HEK293 (cell line): ENCODE results near the gene SCYGR4.

Experiments
- CTCF ChIA-PET: fragments of 350-600 bp; formaldehyde crosslinking; extraction: SDS; loops from one replicate; lab custom pipeline; 2021; ENCODE audit warnings: antibody characterized with exemption; lab: Yijun Ruan, JAX
- POLR2A ChIA-PET: fragments of 300-600 bp; formaldehyde crosslinking; extraction: SDS; loops from one replicate; lab custom pipeline; 2020; ENCODE audit warnings: antibody characterized with exemption, inconsistent platforms; lab: Yijun Ruan, JAX
- H3K27ac ChIP-seq: fragments of 200-500 bp; sonication (Bioruptor generic); 2 replicates; pipeline ENCODE4 v1.5.1; 2014; ENCODE audit warnings: low read depth, low read length, control low read depth, inconsistent platforms; ENCODE audit errors: extremely low read depth
- H3K36me3 ChIP-seq, 2 experiments: fragments of 200-500 bp in 1 of 2; sonication (Bioruptor generic) in 1 of 2; 1 replicate in 1 of 2; 2 replicates in 1 of 2; pipeline ENCODE4 v1.5.1; 2014 to 2017; ENCODE audit warnings: inconsistent platforms in 2 of 2, low read length in 2 of 2; ENCODE audit not compliant: control insufficient read depth in 2 of 2, insufficient read depth in 1 of 2
- H3K4me1 ChIP-seq: fragments of 200-500 bp; sonication (Bioruptor generic); 2 replicates; pipeline ENCODE4 v1.5.1; 2014; ENCODE audit warnings: mild to moderate bottlenecking, low read length, inconsistent platforms; ENCODE audit not compliant: control insufficient read depth, insufficient read depth
- H3K4me3 ChIP-seq: 2 replicates; pipeline ENCODE4 v1.5.1; 2011; ENCODE audit warnings: low read depth, mild to moderate bottlenecking, control low read depth, low read length, moderate library complexity
- H3K9me3 ChIP-seq: fragments of 200-500 bp; sonication (Bioruptor generic); 2 replicates; pipeline ENCODE4 v1.5.1; 2014; ENCODE audit warnings: low read depth, low read length, inconsistent platforms; ENCODE audit not compliant: control insufficient read depth, insufficient read depth
- HOXD13 ChIP-seq: sonication (generic); formaldehyde crosslinking; IDR thresholded peaks from 2 replicates; pipeline ENCODE4 v1.8.0; 2022; ENCODE audit warnings: missing genetic modification reagents, borderline replicate concordance
- IKZF3 ChIP-seq: fragments of 450-650 bp; IDR thresholded peaks from 2 replicates; pipeline ENCODE4 v1.5.0; 2018; ENCODE audit warnings: missing biosample characterization, mild to moderate bottlenecking, missing genetic modification characterization, moderate library complexity
- KLF7 ChIP-seq: fragments of 450-650 bp; formaldehyde crosslinking; IDR thresholded peaks from 2 replicates; pipeline ENCODE4 v1.5.1; 2016; ENCODE audit warnings: missing biosample characterization, missing genetic modification characterization, borderline replicate concordance
- OVOL3 ChIP-seq: fragments of 450-650 bp; formaldehyde crosslinking; IDR thresholded peaks from 2 replicates; pipeline ENCODE4 v1.5.1; 2016; ENCODE audit warnings: missing biosample characterization, missing genetic modification characterization
- REPIN1 ChIP-seq: fragments of 450-650 bp; formaldehyde crosslinking; IDR thresholded peaks from 2 replicates; pipeline ENCODE4 v1.5.1; 2017; ENCODE audit warnings: missing biosample characterization, missing genetic modification characterization, low read depth
- YY2 ChIP-seq: fragments of 450-650 bp; formaldehyde crosslinking; IDR thresholded peaks from 2 replicates; pipeline ENCODE4 v1.5.1; 2016; ENCODE audit warnings: missing biosample characterization, missing genetic modification characterization
- ZBTB17 ChIP-seq: fragments of 450-650 bp; formaldehyde crosslinking; IDR thresholded peaks from 2 replicates; pipeline ENCODE4 v1.5.1; 2016; ENCODE audit warnings: missing biosample characterization, missing genetic modification characterization
- ZBTB21 ChIP-seq: fragments of 450-650 bp; formaldehyde crosslinking; IDR thresholded peaks from 2 replicates; pipeline ENCODE4 v1.5.1; 2017; ENCODE audit warnings: missing biosample characterization, missing genetic modification characterization
- ZNF138 ChIP-seq: fragments of 450-650 bp; formaldehyde crosslinking; IDR thresholded peaks from 2 replicates; pipeline ENCODE4 v1.5.1; 2016; ENCODE audit warnings: missing biosample characterization, missing genetic modification characterization, borderline replicate concordance
- ZNF174 ChIP-seq: fragments of 450-650 bp; formaldehyde crosslinking; IDR thresholded peaks from 2 replicates; pipeline ENCODE4 v1.5.0; 2017; ENCODE audit warnings: missing biosample characterization, mild to moderate bottlenecking, missing genetic modification characterization
- ZNF184 ChIP-seq: fragments of 450-650 bp; IDR thresholded peaks from 2 replicates; pipeline ENCODE4 v1.5.1; 2018; ENCODE audit warnings: missing biosample characterization, mild to moderate bottlenecking, missing genetic modification characterization
- ZNF391 ChIP-seq: fragments of 450-650 bp; formaldehyde crosslinking; IDR thresholded peaks from 2 replicates; pipeline ENCODE4 v1.5.1; 2016; ENCODE audit warnings: low read depth, missing biosample characterization, missing genetic modification characterization, borderline replicate concordance
- ZNF423 ChIP-seq: fragments of 450-650 bp; formaldehyde crosslinking; IDR thresholded peaks from 2 replicates; pipeline ENCODE4 v1.5.1; 2016; ENCODE audit warnings: missing biosample characterization, missing genetic modification characterization
- ZNF555 ChIP-seq: fragments of 450-650 bp; formaldehyde crosslinking; conservative IDR thresholded peaks from 2 replicates; pipeline ENCODE4 v1.5.1; 2017; ENCODE audit warnings: missing biosample characterization, mild to moderate bottlenecking, missing genetic modification characterization, inconsistent platforms
- ZNF837 ChIP-seq: fragments of 450-650 bp; formaldehyde crosslinking; IDR thresholded peaks from 2 replicates; pipeline ENCODE4 v1.5.1; 2016; ENCODE audit warnings: missing biosample characterization, missing genetic modification characterization
- ZSCAN16 ChIP-seq: fragments of 450-650 bp; formaldehyde crosslinking; IDR thresholded peaks from 2 replicates; pipeline ENCODE4 v1.5.1; 2016; ENCODE audit warnings: missing biosample characterization, missing genetic modification characterization
- TF ChIP-seq, protein P1 (sequence below): fragments of 450-650 bp; formaldehyde crosslinking; conservative IDR thresholded peaks from 2 replicates; pipeline ENCODE4 v1.5.1; 2016; ENCODE audit warnings: low read depth, missing biosample characterization, missing genetic modification characterization
- TF ChIP-seq, protein P2 (sequence below): fragments of 450-650 bp; formaldehyde crosslinking; optimal IDR thresholded peaks from 2 replicates; pipeline ENCODE3; 2016; ENCODE audit warnings: missing biosample characterization, mild to moderate bottlenecking, missing genetic modification characterization
- TF ChIP-seq, protein P3 (sequence below): fragments of 450-650 bp; formaldehyde crosslinking; IDR thresholded peaks from 2 replicates; pipeline ENCODE4 v1.5.1; 2016; ENCODE audit warnings: missing biosample characterization, missing genetic modification characterization

SCYGR4 gene

DNA sequence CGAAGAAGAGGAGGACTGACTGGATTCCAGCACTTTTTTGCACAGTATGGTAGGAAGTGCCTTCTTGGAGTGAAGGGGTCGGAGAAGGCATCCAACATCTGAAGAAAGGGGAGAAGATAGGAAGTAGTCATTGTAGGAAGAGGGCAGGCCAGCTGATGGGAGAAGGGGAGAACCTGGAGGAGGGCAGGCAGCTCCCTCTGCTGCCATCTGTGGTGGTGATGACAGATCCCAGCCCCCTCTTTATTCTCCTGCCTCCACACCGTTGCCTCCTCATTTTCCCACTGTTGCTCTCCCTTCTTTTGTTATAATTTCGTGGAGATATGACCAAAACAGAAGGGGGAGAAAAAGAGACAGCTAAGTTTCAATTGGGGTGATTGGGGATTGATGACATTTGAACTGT is 21.5 kb upstream of the SCYGR4 start:
- Histone ChIP-seq H3K36me3 (no peaks in the 10 kb centered on the region), H3K27ac (no peak overlapping the region), H3K4me1 (no peaks in the 10 kb centered on the region), H3K4me3 (no peak overlapping the region), H3K9me3 (no peaks in the 10 kb centered on the region)
- ChIA-PET CTCF (interaction anchor here (0.6 kb wide), 1 partner anchor 63 kb away, joined by 3 read pairs; no protein-coding TSS in a partner anchor), POLR2A (no interaction called here)
- no peak for TF ChIP-seq OVOL3
- TF ChIP-seq, protein P1, sequence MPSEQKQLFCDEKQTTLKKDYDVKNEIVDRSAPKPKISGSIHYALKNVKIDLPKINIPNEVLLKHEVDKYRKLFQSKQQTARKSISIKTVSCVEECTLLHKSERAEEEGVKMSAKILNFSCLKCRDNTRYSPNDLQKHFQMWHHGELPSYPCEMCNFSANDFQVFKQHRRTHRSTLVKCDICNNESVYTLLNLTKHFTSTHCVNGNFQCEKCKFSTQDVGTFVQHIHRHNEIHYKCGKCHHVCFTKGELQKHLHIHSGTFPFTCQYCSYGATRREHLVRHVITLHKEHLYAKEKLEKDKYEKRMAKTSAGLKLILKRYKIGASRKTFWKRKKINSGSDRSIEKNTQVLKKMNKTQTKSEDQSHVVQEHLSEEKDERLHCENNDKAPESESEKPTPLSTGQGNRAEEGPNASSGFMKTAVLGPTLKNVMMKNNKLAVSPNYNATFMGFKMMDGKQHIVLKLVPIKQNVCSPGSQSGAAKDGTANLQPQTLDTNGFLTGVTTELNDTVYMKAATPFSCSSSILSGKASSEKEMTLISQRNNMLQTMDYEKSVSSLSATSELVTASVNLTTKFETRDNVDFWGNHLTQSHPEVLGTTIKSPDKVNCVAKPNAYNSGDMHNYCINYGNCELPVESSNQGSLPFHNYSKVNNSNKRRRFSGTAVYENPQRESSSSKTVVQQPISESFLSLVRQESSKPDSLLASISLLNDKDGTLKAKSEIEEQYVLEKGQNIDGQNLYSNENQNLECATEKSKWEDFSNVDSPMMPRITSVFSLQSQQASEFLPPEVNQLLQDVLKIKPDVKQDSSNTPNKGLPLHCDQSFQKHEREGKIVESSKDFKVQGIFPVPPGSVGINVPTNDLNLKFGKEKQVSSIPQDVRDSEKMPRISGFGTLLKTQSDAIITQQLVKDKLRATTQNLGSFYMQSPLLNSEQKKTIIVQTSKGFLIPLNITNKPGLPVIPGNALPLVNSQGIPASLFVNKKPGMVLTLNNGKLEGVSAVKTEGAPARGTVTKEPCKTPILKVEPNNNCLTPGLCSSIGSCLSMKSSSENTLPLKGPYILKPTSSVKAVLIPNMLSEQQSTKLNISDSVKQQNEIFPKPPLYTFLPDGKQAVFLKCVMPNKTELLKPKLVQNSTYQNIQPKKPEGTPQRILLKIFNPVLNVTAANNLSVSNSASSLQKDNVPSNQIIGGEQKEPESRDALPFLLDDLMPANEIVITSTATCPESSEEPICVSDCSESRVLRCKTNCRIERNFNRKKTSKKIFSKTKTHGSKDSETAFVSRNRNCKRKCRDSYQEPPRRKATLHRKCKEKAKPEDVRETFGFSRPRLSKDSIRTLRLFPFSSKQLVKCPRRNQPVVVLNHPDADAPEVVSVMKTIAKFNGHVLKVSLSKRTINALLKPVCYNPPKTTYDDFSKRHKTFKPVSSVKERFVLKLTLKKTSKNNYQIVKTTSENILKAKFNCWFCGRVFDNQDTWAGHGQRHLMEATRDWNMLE: no peak
- TF ChIP-seq YY2 (tag by site-specific recombination): no peak
- TF ChIP-seq ZNF837 (tag by site-specific recombination): no peak
- TF ChIP-seq ZBTB17 (tag by site-specific recombination): no peak
- no peak for TF ChIP-seq HOXD13
- TF ChIP-seq ZNF391 (tag by site-specific recombination): no peak
- no peak for TF ChIP-seq KLF7 (tag by site-specific recombination)
- TF ChIP-seq ZNF174: no peak
- no peak for TF ChIP-seq ZNF555 (tag by site-specific recombination)
- TF ChIP-seq ZNF138: no peak
- TF ChIP-seq IKZF3 (tag by site-specific recombination): no peak

DNA sequence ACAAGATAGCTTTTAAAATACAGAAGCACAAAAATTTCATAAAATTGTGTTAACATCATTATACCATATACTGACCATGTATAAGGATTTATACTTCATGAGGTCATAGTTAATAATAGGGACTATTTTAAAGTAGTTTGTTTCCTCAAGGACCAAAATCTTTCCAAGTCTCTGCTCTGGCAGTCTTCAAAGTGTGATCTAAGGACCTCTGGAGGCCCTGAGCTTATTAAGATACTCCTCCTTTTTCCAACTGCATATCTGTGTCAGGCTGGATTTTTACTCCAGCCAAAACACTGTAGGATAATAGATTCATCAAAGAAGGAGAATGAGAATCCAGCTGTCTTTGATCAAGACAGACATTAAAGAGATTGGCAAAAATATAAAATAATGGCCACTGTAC is 20.3 kb upstream of the SCYGR4 start:
- H3K4me3 ChIP-seq: no peak overlapping the region
- ChIA-PET CTCF (interaction anchor here (0.7 to 1.0 kb wide), 3 partner anchors 8 to 61 kb away, joined by 3 to 5 read pairs (median 5); no protein-coding TSS in a partner anchor), POLR2A (no interaction called here)
- H3K9me3 ChIP-seq: no peaks in the 10 kb centered on the region
- TF ChIP-seq REPIN1 (tag by site-specific recombination): no peak
- TF ChIP-seq, protein P2, sequence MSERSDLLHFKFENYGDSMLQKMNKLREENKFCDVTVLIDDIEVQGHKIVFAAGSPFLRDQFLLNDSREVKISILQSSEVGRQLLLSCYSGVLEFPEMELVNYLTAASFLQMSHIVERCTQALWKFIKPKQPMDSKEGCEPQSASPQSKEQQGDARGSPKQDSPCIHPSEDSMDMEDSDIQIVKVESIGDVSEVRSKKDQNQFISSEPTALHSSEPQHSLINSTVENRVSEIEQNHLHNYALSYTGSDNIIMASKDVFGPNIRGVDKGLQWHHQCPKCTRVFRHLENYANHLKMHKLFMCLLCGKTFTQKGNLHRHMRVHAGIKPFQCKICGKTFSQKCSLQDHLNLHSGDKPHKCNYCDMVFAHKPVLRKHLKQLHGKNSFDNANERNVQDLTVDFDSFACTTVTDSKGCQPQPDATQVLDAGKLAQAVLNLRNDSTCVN (tag by site-specific recombination): no peak
- no peak for TF ChIP-seq ZBTB21 (tag by site-specific recombination)
- TF ChIP-seq ZNF184 (tag by site-specific recombination): no peak
- TF ChIP-seq ZSCAN16: no peak
- no peak for TF ChIP-seq ZNF423 (tag by site-specific recombination)
- TF ChIP-seq, protein P3, sequence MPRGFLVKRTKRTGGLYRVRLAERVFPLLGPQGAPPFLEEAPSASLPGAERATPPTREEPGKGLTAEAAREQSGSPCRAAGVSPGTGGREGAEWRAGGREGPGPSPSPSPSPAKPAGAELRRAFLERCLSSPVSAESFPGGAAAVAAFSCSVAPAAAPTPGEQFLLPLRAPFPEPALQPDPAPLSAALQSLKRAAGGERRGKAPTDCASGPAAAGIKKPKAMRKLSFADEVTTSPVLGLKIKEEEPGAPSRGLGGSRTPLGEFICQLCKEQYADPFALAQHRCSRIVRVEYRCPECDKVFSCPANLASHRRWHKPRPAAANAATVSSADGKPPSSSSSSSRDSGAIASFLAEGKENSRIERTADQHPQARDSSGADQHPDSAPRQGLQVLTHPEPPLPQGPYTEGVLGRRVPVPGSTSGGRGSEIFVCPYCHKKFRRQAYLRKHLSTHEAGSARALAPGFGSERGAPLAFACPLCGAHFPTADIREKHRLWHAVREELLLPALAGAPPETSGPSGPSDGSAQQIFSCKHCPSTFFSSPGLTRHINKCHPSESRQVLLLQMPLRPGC: no peak
- no peak overlapping the region for H3K27ac ChIP-seq
- H3K36me3 ChIP-seq: no peaks in the 10 kb centered on the region
- no peaks in the 10 kb centered on the region for H3K4me1 ChIP-seq
